Trophoblast cell (in vitro differentiated cells and primary cell): ENCODE results near the gene GTF3C1.

Source experiments
- DNase-seq, 2 donors: peaks; one replicate each; pipeline ENCODE4 v3.0.0-alpha.2; 2016
- H2AFZ ChIP-seq: 2 replicates; pipeline ENCODE4 v1.6.1; 2013; ENCODE audit warnings: low read length, moderate library complexity, mild to moderate bottlenecking; ENCODE audit not compliant: insufficient read depth, poor library complexity
- H2AK5ac ChIP-seq: 2 replicates; pipeline ENCODE4 v1.6.1; 2013; ENCODE audit warnings: mild to moderate bottlenecking, low read length
- H2BK120ac ChIP-seq: 2 replicates; pipeline ENCODE4 v1.6.1; 2013; ENCODE audit warnings: low read length, mild to moderate bottlenecking, moderate library complexity; ENCODE audit not compliant: insufficient read depth, poor library complexity
- H2BK12ac ChIP-seq: 2 replicates; pipeline ENCODE4 v1.6.1; 2013; ENCODE audit warnings: mild to moderate bottlenecking, low read length, moderate library complexity
- H2BK5ac ChIP-seq: 2 replicates; pipeline ENCODE4 v1.6.1; 2013; ENCODE audit warnings: low read length, low read depth, moderate library complexity, mild to moderate bottlenecking; ENCODE audit not compliant: poor library complexity
- H3K14ac ChIP-seq: 2 replicates; pipeline ENCODE4 v1.6.1; 2013; ENCODE audit warnings: mild to moderate bottlenecking, low read length
- H3K18ac ChIP-seq: 2 replicates; pipeline ENCODE4 v1.6.1; 2013; ENCODE audit warnings: mild to moderate bottlenecking, low read length
- H3K23ac ChIP-seq: 2 replicates; pipeline ENCODE4 v1.6.1; 2013; ENCODE audit warnings: low read length
- H3K27ac ChIP-seq: 2 replicates; pipeline ENCODE4 v1.5.1; 2013; ENCODE audit warnings: low read depth, mild to moderate bottlenecking, inconsistent platforms, low read length, moderate library complexity
- H3K27me3 ChIP-seq: 2 replicates; pipeline ENCODE4 v1.6.1; 2013; ENCODE audit warnings: inconsistent platforms, mild to moderate bottlenecking, low read length, moderate library complexity; ENCODE audit not compliant: insufficient read depth
- H3K36me3 ChIP-seq, 2 experiments: 1 replicate in 1 of 2; 2 replicates in 1 of 2; pipeline ENCODE4 v1.6.1; 2013; ENCODE audit warnings: low read length in 2 of 2, mild to moderate bottlenecking in 2 of 2, moderate library complexity in 1 of 2; ENCODE audit not compliant: insufficient read depth in 2 of 2, control insufficient read depth in 1 of 2
- H3K4ac ChIP-seq: 2 replicates; pipeline ENCODE4 v1.6.1; 2013; ENCODE audit warnings: low read depth, mild to moderate bottlenecking, low read length, moderate library complexity
- H3K4me1 ChIP-seq, 2 experiments: 1 replicate in 1 of 2; 2 replicates in 1 of 2; pipeline ENCODE4 v1.6.1; 2013; ENCODE audit warnings: low read length in 2 of 2, mild to moderate bottlenecking in 2 of 2, moderate library complexity in 1 of 2; ENCODE audit not compliant: insufficient read depth in 2 of 2, control insufficient read depth in 1 of 2
- H3K4me2 ChIP-seq: 2 replicates; pipeline ENCODE4 v1.6.1; 2013; ENCODE audit warnings: inconsistent platforms, mild to moderate bottlenecking, low read length, moderate library complexity
- H3K4me3 ChIP-seq: 2 replicates; pipeline ENCODE4 v1.5.1; 2013; ENCODE audit warnings: mild to moderate bottlenecking, low read depth, low read length, inconsistent platforms
- H3K79me1 ChIP-seq: one replicate; pipeline ENCODE4 v1.6.1; 2013; ENCODE audit warnings: low read length
- H3K79me2 ChIP-seq: 2 replicates; pipeline ENCODE4 v1.6.1; 2013; ENCODE audit warnings: low read length, mild to moderate bottlenecking; ENCODE audit not compliant: control insufficient read depth, insufficient read depth, poor library complexity
- H3K9ac ChIP-seq: 2 replicates; pipeline ENCODE4 v1.6.1; 2013; ENCODE audit warnings: mild to moderate bottlenecking, low read length
- H3K9me3 ChIP-seq: 2 replicates; pipeline ENCODE4 v1.6.1; 2013; ENCODE audit warnings: low read depth, mild to moderate bottlenecking, control low read depth, inconsistent platforms, low read length; ENCODE audit not compliant: insufficient read depth
- H4K12ac ChIP-seq: 2 replicates; pipeline ENCODE4 v1.6.1; 2013; ENCODE audit warnings: low read depth, mild to moderate bottlenecking, low read length, moderate library complexity
- H4K8ac ChIP-seq: 2 replicates; pipeline ENCODE4 v1.6.1; 2013; ENCODE audit warnings: low read depth, mild to moderate bottlenecking, low read length, moderate library complexity
- H4K91ac ChIP-seq: one replicate; pipeline ENCODE4 v1.6.1; 2013; ENCODE audit warnings: low read depth, mild to moderate bottlenecking, low read length, moderate library complexity
- WGBS: extraction: QIAGEN DNeasy Blood & Tissue Kit; methylation state at CpG from one replicate; pipeline ENCODE4 v1.1.7; 2013; ENCODE audit warnings: missing lambda C conversion rate; ENCODE audit not compliant: insufficient read length, insufficient coverage; ENCODE audit errors: extremely low coverage; 5-methylcytosine and 5-hydroxymethylcytosine counted together

The GTF3C1 gene

GRCh38 chr16:27445502-27446175 is 104.1 kb downstream of the GTF3C1 start:
- Histone ChIP-seq H3K36me3 (no peaks in the 10 kb centered on the region), H3K18ac (no peak overlapping the region), H3K27me3 (no peaks in the 10 kb centered on the region), H2AFZ (no peak overlapping the region), H4K8ac (no peak overlapping the region), H4K91ac (no peak overlapping the region), H2BK12ac (no peak overlapping the region), H2BK5ac (no peak overlapping the region), H3K4ac (no peak overlapping the region), H3K79me1 (no peaks in the 10 kb centered on the region), H4K12ac (no peak overlapping the region), H3K27ac (no peak overlapping the region), H3K9me3 (peaks cover 25% of the 10 kb centered on the region), H2AK5ac (no peak overlapping the region), H3K9ac (no peak overlapping the region), H3K23ac (no peak overlapping the region), H3K4me1 (no peaks in the 10 kb centered on the region), H3K14ac (no peak overlapping the region), H2BK120ac (no peak overlapping the region), H3K4me3 (no peak overlapping the region), H3K4me2 (no peak overlapping the region), H3K79me2 (no peaks in the 10 kb centered on the region)
- DNase-seq, result no peak
- no CpG with 5 or more reads among the region's 12 CpGs for WGBS

- Histone ChIP-seq H3K4ac (no peak overlapping the region), H3K23ac (no peak overlapping the region), H3K4me3 (no peak overlapping the region), H3K9ac (no peak overlapping the region), H2AK5ac (no peak overlapping the region), H3K36me3 (no peaks in the 10 kb centered on the region), H3K9me3 (peaks cover 25% of the 10 kb centered on the region), H3K4me2 (no peak overlapping the region), H3K79me1 (no peaks in the 10 kb centered on the region), H2AFZ (no peak overlapping the region), H3K4me1 (no peaks in the 10 kb centered on the region), H3K79me2 (no peaks in the 10 kb centered on the region), H2BK120ac (no peak overlapping the region), H3K27ac (no peak overlapping the region), H4K91ac (no peak overlapping the region), H2BK5ac (no peak overlapping the region), H2BK12ac (no peak overlapping the region), H4K8ac (no peak overlapping the region), H3K14ac (no peak overlapping the region), H3K27me3 (no peaks in the 10 kb centered on the region), H3K18ac (no peak overlapping the region), H4K12ac (no peak overlapping the region)
- no peak for DNase-seq
- no CpG with 5 or more reads among the region's 5 CpGs for WGBS
Measured at GRCh38 chr16:27444470-27444869, 105.2 kb downstream of the GTF3C1 start.

- no peak overlapping the region for H4K8ac ChIP-seq
- no peaks in the 10 kb centered on the region for H3K27me3 ChIP-seq
- H2AFZ ChIP-seq, result no peak overlapping the region
- H2BK120ac ChIP-seq, result no peak overlapping the region
- H2BK12ac ChIP-seq, result no peak overlapping the region
- peak overlapping the region; percentile 8 for H3K23ac ChIP-seq
- H3K36me3 ChIP-seq, result no peaks in the 10 kb centered on the region
- no peak overlapping the region for H3K14ac ChIP-seq
- H2AK5ac ChIP-seq, result no peak overlapping the region
- H4K91ac ChIP-seq, result no peak overlapping the region
- H3K79me2 ChIP-seq, result no peaks in the 10 kb centered on the region
- no CpG with 5 or more reads among the region's 2 CpGs for WGBS
- H3K18ac ChIP-seq, result no peak overlapping the region
- H3K27ac ChIP-seq, result no peak overlapping the region
- H3K4me3 ChIP-seq, result no peak overlapping the region
- H3K4ac ChIP-seq, result no peak overlapping the region
- peaks cover 25% of the 10 kb centered on the region for H3K9me3 ChIP-seq
- DNase-seq, result peak; percentile 69 to 85
- H4K12ac ChIP-seq, result no peak overlapping the region
- no peak overlapping the region for H3K9ac ChIP-seq
- no peaks in the 10 kb centered on the region for H3K4me1 ChIP-seq
- no peaks in the 10 kb centered on the region for H3K79me1 ChIP-seq
- no peak overlapping the region for H2BK5ac ChIP-seq
- H3K4me2 ChIP-seq, result no peak overlapping the region
Measured at GRCh38 chr16:27444015-27444414, 105.7 kb downstream of the GTF3C1 start.

- Histone ChIP-seq H3K4me1 (no peaks in the 10 kb centered on the region), H3K4me2 (no peak overlapping the region), H3K36me3 (no peaks in the 10 kb centered on the region), H3K79me1 (no peaks in the 10 kb centered on the region), H3K9ac (no peak overlapping the region), H3K4me3 (no peak overlapping the region), H4K8ac (no peak overlapping the region), H3K14ac (no peak overlapping the region), H3K18ac (no peak overlapping the region), H3K23ac (no peak overlapping the region), H3K27ac (no peak overlapping the region), H3K79me2 (no peaks in the 10 kb centered on the region), H2BK120ac (no peak overlapping the region), H2BK12ac (no peak overlapping the region), H3K4ac (no peak overlapping the region), H3K9me3 (peaks cover 23% of the 10 kb centered on the region), H3K27me3 (no peaks in the 10 kb centered on the region), H2AK5ac (no peak overlapping the region), H2BK5ac (no peak overlapping the region), H4K12ac (no peak overlapping the region), H2AFZ (no peak overlapping the region), H4K91ac (no peak overlapping the region)
- WGBS, result no CpG with 5 or more reads among the region's 8 CpGs
- DNase-seq, result no peak
Measured at GRCh38 chr16:27441998-27442397, 107.7 kb downstream of the GTF3C1 start.
